ENCODE data around the gene GLI2.

Gene GLI2

DNA sequence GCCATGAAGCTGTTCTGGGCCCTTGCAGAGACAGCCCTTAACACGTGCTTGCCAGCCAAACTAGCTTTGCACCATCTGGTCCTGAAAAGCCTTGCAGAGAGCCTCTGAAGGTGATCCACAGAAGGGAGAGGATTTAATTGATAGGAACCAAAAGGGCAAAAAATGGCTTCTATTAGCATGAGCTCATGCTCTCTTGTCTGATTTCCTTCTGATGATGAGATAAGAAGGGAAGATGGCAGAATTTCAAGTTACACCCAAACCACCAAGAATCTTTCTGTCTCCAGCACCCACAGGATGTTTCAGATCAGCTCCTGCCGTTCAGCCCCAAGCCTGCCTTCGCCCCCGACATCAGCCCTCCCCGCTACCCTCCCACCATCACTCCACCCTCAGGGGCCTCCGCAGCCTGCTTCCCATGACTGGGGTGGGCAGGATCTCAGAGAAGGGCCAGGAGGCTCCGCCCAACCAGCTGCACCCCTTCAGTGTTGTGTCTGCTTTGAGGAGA lies 23.4 kb upstream of the GLI2 start:
- DNase-seq (ENCODE audit: low read depth in 2 of 2): no peak

- DNase-seq (ENCODE audit: low read depth in 2 of 2): no peak
Observed at GRCh38 chr2:120715353-120715752, 20.3 kb upstream of the GLI2 start.

- DNase-seq (ENCODE audit: low read depth in 2 of 2): no peak
Observed at GRCh38 chr2:120715941-120716340, 19.7 kb upstream of the GLI2 start.

GRCh38 chr2:120716641-120717585 lies 18.8 kb upstream of the GLI2 start:
- DNase-seq (ENCODE audit: low read depth in 2 of 2): no peak

GRCh38 chr2:120719491-120719890 lies 16.2 kb upstream of the GLI2 start:
- no peak for DNase-seq (ENCODE audit: low read depth in 2 of 2)

DNA sequence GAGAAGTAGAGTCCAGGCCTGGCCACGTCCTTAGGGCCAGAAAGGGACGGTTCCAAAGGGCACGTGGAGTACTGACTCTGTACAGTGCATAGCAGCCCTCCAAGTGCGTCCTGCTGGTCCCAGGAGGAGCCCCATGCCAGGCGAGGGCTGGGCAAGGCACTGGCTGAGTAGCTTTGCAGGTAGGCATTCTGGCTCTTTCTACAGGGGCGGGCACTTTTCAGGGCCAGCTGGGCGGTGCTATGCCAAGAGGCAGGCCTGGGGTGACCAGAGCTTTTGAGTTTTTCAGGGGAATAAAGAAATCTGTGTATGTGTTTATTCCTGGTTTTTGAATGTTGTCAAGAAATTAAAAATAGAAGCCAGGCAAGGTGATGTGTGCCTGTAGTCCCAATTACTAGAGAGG lies 15.4 kb upstream of the GLI2 start:
- no peak for DNase-seq (ENCODE audit: low read depth in 2 of 2)

DNA sequence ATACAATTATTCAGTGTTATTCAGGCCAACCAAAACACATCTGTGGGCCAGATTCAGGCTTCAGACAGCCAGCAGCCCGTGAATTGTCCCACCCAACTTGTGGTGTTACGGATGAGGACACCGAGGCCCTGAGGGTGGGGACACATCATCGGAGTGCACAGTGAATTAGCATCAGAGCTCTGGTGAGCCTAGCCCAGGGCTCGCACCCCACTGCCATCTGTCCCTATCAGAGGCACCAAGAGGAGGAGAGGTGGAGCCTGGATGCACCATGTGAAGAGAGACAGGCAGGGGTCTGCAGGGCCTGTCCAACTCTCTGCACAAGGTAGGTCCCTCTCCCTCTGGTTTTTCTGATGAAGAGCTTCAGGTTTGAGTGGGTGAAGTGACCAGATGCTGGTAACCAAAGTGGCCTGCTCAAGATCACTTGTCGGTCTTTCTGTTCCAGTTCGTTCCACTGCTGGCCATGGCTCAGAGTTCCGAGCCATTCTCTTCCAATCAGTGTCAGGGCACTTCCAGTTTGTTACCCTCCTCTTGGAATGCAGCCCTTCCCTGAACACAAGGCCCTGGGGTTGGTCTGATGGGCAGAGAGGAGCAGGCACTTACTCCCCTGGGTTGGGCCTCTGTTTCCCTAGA lies 14.8 kb upstream of the GLI2 start:
- DNase-seq (ENCODE audit: low read depth in 2 of 2): no peak

DNA sequence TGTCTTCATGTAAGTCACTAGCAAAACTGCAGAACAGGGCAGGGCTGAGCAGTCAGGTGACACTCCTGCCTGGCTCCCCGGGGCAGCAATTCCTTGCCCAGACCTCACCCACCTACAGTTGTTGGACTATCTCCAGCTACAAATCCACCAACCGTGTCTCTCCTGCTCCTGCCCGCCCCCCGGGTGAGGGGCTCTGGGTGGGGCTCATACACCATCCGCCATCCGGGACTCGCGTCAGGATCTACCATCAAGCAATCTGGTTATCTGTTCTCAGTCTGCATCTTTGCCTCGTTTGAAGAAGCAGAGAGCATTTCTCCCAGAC lies 13.5 kb upstream of the GLI2 start:
- no peak for DNase-seq (ENCODE audit: low read depth in 2 of 2)

DNA sequence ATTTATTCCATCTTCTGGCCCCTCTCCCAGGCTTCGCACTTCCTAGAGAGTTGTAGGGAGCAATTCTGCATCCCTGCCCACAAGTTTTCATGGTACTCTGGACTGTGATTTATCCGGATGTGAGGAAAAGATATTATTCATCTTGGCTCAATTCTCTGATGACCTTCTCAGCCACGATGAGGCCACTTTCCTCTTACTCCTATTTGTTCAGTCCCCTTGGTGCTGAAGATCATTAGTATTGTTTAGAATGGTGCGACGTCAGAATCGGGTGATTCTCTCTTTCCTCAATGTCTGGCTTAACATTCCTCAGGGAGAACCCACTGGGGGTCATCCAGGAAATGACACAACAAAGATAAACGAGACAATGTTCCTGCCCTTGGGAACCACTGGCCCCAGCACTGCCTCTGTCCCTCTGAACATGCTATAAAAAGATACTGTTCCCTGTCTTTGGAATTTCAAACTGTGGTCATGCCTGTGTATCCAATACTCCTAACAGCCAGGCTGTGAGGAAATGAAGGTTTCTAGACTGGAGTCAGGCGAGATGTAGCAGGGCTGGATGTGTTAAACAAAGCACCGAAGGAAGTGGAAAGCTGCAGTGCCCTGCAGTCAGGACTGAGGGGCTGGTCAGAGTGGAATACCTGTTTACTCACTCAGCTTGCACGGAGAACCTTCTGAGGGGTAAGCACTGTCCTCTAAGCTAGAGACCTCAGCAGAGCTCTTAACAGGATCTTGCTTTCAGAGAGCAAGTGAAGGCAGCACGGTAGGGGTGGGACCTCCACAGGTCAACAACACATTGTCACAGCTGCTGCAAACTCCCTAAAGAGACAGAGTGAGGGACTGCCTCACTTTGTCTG lies 12.9 kb upstream of the GLI2 start:
- no peak for DNase-seq (ENCODE audit: low read depth in 2 of 2)

- no peak for DNase-seq (ENCODE audit: low read depth in 2 of 2)
Observed at GRCh38 chr2:120726245-120726644, 9.4 kb upstream of the GLI2 start.

DNA sequence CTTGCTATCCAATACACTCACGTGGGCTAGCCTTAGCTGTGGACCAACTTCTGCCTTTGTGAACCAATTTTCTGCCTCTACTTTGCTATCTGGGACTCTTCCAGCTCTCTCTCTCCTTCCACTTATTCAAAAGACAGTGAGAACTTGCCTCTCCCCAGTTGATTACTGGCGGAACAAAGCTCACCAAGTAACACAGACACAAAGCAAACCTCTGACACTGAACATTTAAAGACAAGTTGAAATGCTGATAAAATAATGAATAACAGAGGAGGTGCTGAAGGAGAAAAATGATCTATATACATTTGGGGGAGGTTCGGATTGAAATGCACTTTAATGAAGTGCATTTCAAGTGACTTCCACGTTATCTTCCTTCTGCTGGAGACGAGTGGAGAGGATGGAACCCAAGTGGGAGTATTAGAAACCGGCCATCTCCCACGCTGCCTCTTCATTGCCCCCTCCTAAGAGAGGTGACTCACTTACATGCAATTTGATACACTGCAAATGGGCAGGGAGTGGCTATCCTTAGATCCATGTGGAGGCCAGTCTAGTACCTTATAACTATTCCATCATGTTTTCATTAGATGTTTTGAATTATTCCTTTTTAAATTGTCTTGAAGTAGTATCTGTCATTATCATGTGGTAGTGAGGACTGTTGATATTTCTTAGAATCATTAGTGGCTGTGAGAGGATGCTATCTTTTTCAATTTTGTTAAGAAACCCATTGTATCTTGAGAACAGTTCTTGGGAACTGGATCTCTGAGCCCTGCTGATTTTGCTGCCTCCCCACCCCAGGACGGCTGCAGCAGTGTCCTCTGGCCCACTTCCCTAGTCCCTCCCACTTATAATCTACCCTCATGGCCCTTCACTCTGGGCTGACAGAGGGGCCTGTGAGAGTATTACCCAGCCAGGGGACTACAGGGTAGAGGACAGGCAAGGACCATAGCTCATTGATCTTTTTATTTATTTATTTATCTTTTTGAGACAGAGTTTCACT lies 6.0 kb upstream of the GLI2 start:
- no peak for DNase-seq (ENCODE audit: low read depth in 2 of 2)

- DNase-seq (ENCODE audit: low read depth in 2 of 2): no peak
Observed at GRCh38 chr2:120731175-120731574, 4.5 kb upstream of the GLI2 start.

GRCh38 chr2:120732506-120733237 lies 3.0 kb upstream of the GLI2 start:
- DNase-seq (ENCODE audit: low read depth in 2 of 2): no peak

DNA sequence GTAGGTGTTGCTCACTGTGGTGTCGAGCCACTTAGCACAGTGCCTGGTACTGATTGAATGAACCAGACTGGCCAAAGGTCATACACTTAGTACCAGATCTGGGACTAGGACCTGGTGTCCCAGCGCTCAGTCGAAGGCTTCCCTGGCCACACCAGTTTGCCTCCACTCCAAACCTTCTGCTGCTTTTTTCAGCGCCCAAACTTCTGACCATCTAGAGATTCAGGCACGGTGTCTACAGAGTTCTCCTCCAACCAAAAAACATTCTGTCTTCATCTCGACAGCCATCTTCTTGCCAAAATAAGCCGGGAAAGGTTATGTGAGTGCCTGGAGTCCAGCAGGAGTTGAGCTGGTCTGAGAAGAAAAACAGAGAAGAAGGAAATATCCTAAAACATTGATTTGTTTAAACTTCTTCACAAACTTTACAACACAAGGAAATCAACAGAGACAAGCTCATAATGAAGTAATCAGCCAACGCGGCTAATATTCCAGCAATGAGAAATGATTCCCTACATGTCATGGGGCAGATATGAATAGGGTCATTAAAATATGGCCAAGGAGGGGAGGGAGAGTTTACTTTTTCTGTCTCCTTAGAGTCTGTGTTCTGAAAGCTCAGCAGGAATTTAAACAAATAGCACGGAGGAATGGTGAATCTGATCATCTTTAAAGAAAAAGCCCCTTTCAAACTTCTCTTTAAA lies 2.3 kb upstream of the GLI2 start:
- no peak for DNase-seq (ENCODE audit: low read depth in 2 of 2)

DNA sequence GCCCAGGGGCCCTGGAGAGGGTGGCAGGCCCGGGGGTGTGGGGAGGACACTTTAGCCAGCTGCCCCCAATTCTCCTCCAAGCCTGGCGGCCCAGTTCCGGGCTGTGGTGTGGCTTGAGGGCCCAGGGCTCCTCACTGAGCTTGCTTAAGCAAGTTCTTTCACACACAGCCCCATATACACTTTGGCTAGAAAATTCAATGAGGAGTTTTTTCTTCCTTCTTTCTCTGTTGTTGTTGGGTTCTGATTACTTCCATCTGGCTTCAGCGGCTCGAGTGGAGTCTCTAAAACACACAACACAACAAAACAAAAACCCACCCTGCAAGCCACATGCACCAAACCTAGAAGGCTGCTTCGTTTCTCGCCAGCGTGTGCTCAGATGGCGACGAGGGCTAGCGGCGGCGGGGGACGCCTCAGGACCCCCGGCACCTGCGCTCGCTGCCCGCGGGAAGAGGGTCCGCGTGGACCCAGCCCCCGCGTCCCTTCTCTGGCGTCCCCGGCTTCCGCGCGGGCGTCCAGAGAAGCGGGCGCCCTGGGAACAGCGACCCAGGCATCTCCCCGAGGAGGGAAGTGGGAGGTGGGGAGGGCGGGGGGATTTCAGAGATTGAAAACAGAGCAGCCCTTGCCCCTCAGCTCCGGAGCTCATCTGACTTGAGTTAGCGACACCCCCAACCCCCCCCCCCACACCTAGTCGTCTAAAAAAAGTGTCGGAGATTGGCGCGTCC lies 577 bp upstream of the GLI2 start:
- DNase-seq (ENCODE audit: low read depth in 2 of 2): no peak

- no peak for DNase-seq (ENCODE audit: low read depth in 2 of 2)
Observed at GRCh38 chr2:120736202-120736623, 545 bp downstream of the GLI2 start.

DNA sequence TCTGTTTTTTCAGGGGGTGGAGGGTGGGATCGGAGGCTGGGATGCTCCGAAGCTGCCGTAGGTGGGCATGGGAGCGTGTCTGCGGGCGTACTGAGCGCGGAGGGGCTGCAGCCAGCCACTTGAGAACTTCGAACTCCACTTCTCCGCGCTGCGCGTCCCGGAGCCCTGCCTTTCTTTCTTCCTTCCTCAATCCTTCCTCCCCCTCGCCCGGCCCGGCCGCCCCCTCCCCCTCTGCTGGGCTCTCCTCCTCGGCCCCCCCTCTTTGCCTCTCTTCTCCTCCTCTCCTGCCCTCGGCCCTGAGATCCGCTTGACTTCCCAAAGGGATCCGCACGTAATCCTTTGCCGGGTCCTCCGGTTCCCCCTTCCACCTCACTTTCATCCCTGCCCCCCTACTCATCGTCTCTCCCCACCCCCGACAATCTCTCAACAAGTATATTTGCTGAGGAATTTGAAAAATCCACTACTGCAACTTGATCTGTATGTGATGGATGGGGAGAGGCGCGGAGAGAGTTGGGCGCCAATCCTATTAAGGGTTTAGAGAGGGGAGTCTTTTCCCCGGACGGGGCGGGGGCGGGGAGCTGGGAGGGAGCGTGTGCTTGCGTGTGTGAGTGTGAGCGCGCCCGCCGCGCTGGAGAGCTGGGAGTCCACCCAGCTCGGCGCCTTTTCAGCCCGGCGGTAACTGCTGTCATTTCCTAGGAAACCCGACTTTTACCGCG lies 1.1 kb downstream of the GLI2 start:
- no peak for DNase-seq (ENCODE audit: low read depth in 2 of 2)

- DNase-seq (ENCODE audit: low read depth in 2 of 2): no peak
Observed at GRCh38 chr2:120737340-120738101, 1.9 kb downstream of the GLI2 start.

Measured in stimulated activated CD4-positive, alpha-beta T cell treated with anti-CD3 and anti-CD28 coated beads, Interleukin-4, amount 100 ng/mL, for 48 hours (primary cell).